Neural progenitor cell (in vitro differentiated cells): ENCODE measurements around the gene CLSTN3.

Experiments used
- CTCF ChIP-seq: fragments of 200-600 bp; sonication (generic); IDR thresholded peaks from 2 replicates; pipeline ENCODE4 v1.5.1; 2017; ENCODE audit warnings: antibody characterized with exemption, mild to moderate bottlenecking
- EZH2 ChIP-seq: fragments of 200-600 bp; sonication (generic); IDR thresholded peaks from 2 replicates; pipeline ENCODE4 v1.6.1; 2017; ENCODE audit warnings: antibody characterized with exemption, mild to moderate bottlenecking, moderate library complexity

DNA sequence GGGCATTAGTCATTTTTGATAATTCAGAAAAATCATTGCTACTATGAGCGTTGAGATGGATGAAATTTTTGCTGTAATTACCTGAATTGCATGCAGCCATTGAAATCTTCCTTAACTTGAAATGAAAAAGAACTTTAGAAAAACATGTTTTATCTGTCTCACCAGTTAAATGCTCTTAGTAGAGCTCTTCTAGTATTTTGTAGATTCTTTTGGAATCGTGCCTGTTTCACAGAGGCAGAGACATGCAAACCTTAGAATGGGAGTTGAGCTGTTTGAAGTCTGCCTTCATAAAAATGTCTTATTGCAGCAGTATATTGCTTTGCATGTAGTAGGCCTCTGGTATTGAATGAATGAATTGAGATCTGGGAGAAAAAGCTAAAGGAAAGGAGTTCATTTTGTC lies 63.5 kb downstream of the CLSTN3 start:
- TF ChIP-seq CTCF (no peak), EZH2 (no peak)
